OCI-LY7 (cell line): Measurements from ENCODE around the gene DDIT4. TPM values are rescaled to one million over a fixed set of nuclear protein-coding genes. Genes with fewer than 3 reads are reported as not detected.
"Not testable (repeated sequence)": the region's sequence is repeated elsewhere in the genome, so short reads cannot be mapped to it uniquely, and the experiment has no call there.

Experiments used
- BruUV-seq: library from RNA; stranded (reverse); fragments of 400-500 nt; replicated peaks from 2 replicates; lab custom pipeline; 2021; lab: Mats Ljungman, UMichigan
- CTCF ChIA-PET: fragments of 300-600 bp; sonication (Branson Sonifier 250); formaldehyde crosslinking; loops from one replicate; lab custom pipeline; 2022; ENCODE audit warnings: antibody characterized with exemption; ENCODE audit not compliant: unreplicated experiment; lab: Charles Lee
- POLR2A ChIA-PET: fragments of 300-600 bp; sonication (Branson Sonifier 250); formaldehyde crosslinking; loops from one replicate; lab custom pipeline; 2022; ENCODE audit warnings: antibody characterized with exemption; lab: Charles Lee
- DNase-seq: peaks from one replicate; pipeline ENCODE4 v3.0.0-alpha.2; 2015; ENCODE audit warnings: low spot score
- H2AFZ ChIP-seq: fragments of 200-600 bp; sonication (generic), shearing (Covaris generic); 2 replicates; pipeline ENCODE4 v1.6.1; 2014; ENCODE audit warnings: mild to moderate bottlenecking, antibody characterized with exemption, low read length, moderate library complexity
- H3K27ac ChIP-seq: fragments of 200-600 bp; sonication (generic); 2 replicates; pipeline ENCODE4 v1.5.1; 2014; ENCODE audit warnings: mixed run types, low read depth, mild to moderate bottlenecking, moderate library complexity, low read length, inconsistent platforms; ENCODE audit not compliant: poor library complexity, severe bottlenecking
- H3K36me3 ChIP-seq: fragments of 200-600 bp; sonication (generic); 2 replicates; pipeline ENCODE4 v1.6.1; 2014; ENCODE audit warnings: mild to moderate bottlenecking, antibody characterized with exemption, low read length, moderate library complexity, mixed read lengths; ENCODE audit not compliant: insufficient read depth
- H3K4me1 ChIP-seq: fragments of 200-600 bp; sonication (generic); 2 replicates; pipeline ENCODE4 v1.5.1; 2014; ENCODE audit warnings: mild to moderate bottlenecking, low read length; ENCODE audit not compliant: insufficient read depth, poor library complexity, severe bottlenecking
- H3K4me2 ChIP-seq: fragments of 200-600 bp; sonication (generic); 2 replicates; pipeline ENCODE4 v1.6.1; 2014; ENCODE audit warnings: mild to moderate bottlenecking, low read length
- H3K4me3 ChIP-seq: fragments of 200-600 bp; sonication (generic); 2 replicates; pipeline ENCODE4 v1.5.1; 2014; ENCODE audit warnings: mild to moderate bottlenecking, low read depth, low read length; ENCODE audit not compliant: poor library complexity, severe bottlenecking
- H3K79me2 ChIP-seq: fragments of 200-600 bp; sonication (generic); 2 replicates; pipeline ENCODE4 v1.6.1; 2016; ENCODE audit warnings: low read depth, mild to moderate bottlenecking, low read length, moderate library complexity, mixed read lengths; ENCODE audit not compliant: insufficient read depth
- H3K9me2 ChIP-seq: fragments of 200-600 bp; sonication (generic); 2 replicates; pipeline ENCODE4 v1.6.1; 2016; ENCODE audit warnings: mild to moderate bottlenecking, low read length, mixed read lengths; ENCODE audit not compliant: insufficient read depth
- H3K9me3 ChIP-seq: fragments of 200-600 bp; sonication (generic); 2 replicates; pipeline ENCODE4 v1.6.1; 2014; ENCODE audit warnings: mild to moderate bottlenecking, mixed run types, low read length, mixed read lengths
- H4K20me1 ChIP-seq: fragments of 200-600 bp; sonication (generic); 2 replicates; pipeline ENCODE4 v1.6.1; 2014; ENCODE audit warnings: mild to moderate bottlenecking, antibody characterized with exemption, low read length, moderate library complexity, mixed read lengths; ENCODE audit not compliant: insufficient read depth
- EZH2phosphoT487 ChIP-seq: fragments of 200-600 bp; sonication (generic); IDR thresholded peaks from 2 replicates; pipeline ENCODE4 v1.6.1; 2018; ENCODE audit warnings: low read depth, borderline replicate concordance, mild to moderate bottlenecking, mixed run types, antibody characterized with exemption, low read length, moderate library complexity, mixed read lengths
- intact Hi-C: fragments of 100-400 bp; cut with micrococcal nuclease; formaldehyde crosslinking; loops from one replicate; pipeline ENCODE4 v1.10.0; 2022; ENCODE audit not compliant: unreplicated experiment
- total RNA-seq, 2 experiments: library from RNA; depleted of rRNA in 1 of 2; stranded (reverse); fragments of >200 nt in 1 of 2; shearing (Covaris generic) in 1 of 2; gene quantifications; 2 replicates each; pipeline ENCODE4 v1.2.3, GENCODE V29; 2014 to 2022
- TF ChIP-seq, protein P1 (sequence below): fragments of 200-600 bp; sonication (generic); conservative IDR thresholded peaks from 2 replicates; pipeline ENCODE4 v1.5.1; 2014; ENCODE audit warnings: mild to moderate bottlenecking, antibody characterized with exemption, low read length, moderate library complexity, mixed read lengths

The DDIT4 gene
- total RNA-seq, 2 experiments from 2014 or later: 91.8 to 102 TPM

DNA sequence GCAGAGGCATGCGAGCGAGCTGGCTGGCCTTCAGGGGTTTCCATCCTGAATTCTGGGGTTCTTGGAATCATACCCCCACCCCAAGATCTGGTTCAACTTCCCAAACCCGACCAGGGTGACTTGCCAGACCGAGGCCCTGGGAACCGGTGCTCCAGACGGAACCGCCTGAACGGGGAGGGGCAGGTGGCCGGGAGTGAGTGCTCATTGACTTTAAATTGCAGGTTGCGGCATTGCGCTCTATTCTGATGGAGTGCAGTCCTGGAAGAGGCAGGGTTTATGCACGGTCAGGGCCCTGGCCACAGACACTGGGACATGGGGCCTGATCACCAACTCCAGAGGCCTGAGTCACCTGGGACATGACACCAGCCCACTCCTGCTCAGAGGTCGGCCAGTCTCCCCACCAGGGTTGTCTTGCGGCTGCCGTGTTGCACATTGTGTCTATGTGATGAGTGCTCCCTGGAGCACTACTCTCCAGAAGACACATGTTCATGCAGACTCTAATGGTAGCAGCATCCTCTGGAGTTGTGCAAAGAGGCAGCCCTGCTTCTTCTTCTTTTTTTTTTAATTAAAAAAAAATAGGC lies 5.8 kb upstream of the DDIT4 start:
- Histone ChIP-seq H3K79me2 (no peaks in the 10 kb centered on the region), H3K36me3 (no peaks in the 10 kb centered on the region), H3K4me1 (peaks cover 51% of the 10 kb centered on the region), H3K27ac (no peak overlapping the region), H3K9me2 (no peaks in the 10 kb centered on the region), H3K9me3 (no peaks in the 10 kb centered on the region), H2AFZ (no peak overlapping the region), H4K20me1 (no peaks in the 10 kb centered on the region), H3K4me3 (no peak overlapping the region), H3K4me2 (no peak overlapping the region)
- no peak for DNase-seq
- BruUV-seq: no TSS peak
- intact Hi-C loops: no loop called here
- TF ChIP-seq, protein P1, sequence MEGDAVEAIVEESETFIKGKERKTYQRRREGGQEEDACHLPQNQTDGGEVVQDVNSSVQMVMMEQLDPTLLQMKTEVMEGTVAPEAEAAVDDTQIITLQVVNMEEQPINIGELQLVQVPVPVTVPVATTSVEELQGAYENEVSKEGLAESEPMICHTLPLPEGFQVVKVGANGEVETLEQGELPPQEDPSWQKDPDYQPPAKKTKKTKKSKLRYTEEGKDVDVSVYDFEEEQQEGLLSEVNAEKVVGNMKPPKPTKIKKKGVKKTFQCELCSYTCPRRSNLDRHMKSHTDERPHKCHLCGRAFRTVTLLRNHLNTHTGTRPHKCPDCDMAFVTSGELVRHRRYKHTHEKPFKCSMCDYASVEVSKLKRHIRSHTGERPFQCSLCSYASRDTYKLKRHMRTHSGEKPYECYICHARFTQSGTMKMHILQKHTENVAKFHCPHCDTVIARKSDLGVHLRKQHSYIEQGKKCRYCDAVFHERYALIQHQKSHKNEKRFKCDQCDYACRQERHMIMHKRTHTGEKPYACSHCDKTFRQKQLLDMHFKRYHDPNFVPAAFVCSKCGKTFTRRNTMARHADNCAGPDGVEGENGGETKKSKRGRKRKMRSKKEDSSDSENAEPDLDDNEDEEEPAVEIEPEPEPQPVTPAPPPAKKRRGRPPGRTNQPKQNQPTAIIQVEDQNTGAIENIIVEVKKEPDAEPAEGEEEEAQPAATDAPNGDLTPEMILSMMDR: no peak
- TF ChIP-seq EZH2phosphoT487: no peak
- CTCF ChIA-PET: no interaction called here
- POLR2A ChIA-PET: interaction anchor here (0.6 to 1.3 kb wide), 6 partner anchors 13 to 386 kb away, joined by 3 to 4 read pairs (median 3); no protein-coding TSS in a partner anchor

DNA sequence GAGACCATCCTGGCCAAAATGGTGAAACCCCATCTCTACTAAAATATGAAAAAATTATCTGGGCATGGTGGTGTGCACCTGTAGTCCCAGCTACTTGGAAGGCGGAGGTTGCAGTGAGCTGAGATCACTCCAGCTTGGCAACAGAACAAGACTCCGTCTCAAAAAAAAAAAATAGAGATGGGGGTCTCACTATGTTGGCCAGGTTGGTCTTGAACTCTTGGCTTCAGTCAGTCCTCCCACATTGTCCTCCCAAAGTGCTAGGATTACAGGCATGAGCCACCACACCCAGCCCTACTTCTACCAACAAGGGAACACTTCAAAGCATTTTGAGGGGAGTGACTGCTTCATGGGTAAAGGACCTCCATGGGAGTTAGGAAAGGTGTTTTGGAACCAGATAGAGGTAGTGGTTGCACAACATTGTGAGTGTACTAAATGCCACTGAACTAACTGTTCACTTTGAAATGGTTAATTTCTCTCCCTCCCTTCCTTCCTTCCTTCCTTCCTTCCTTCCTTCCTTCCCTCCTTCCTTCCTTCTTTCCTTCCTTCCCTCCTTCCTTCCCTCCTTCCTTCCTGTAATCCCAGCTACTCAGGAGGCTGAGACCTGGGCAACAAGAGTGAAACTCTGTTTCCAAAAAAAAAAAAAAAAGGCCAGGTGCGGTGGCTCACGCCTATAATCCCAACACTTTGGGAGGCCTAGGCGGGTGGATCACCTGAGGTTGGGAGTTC lies 5.1 kb upstream of the DDIT4 start:
- H2AFZ ChIP-seq, DNase-seq, H3K9me2 ChIP-seq, H3K9me3 ChIP-seq, H3K4me2 ChIP-seq, H3K4me3 ChIP-seq, H3K27ac ChIP-seq, H3K36me3 ChIP-seq, H4K20me1 ChIP-seq, BruUV-seq, intact Hi-C loops, H3K79me2 ChIP-seq, CTCF ChIA-PET: not testable (repeated sequence)
- POLR2A ChIA-PET: interaction anchor here (0.7 to 1.9 kb wide), 3 partner anchors 9 to 279 kb away, joined by 3 to 5 read pairs (median 5); no protein-coding TSS in a partner anchor
- H3K4me1 ChIP-seq: peaks cover 49% of the 10 kb centered on the region

DNA sequence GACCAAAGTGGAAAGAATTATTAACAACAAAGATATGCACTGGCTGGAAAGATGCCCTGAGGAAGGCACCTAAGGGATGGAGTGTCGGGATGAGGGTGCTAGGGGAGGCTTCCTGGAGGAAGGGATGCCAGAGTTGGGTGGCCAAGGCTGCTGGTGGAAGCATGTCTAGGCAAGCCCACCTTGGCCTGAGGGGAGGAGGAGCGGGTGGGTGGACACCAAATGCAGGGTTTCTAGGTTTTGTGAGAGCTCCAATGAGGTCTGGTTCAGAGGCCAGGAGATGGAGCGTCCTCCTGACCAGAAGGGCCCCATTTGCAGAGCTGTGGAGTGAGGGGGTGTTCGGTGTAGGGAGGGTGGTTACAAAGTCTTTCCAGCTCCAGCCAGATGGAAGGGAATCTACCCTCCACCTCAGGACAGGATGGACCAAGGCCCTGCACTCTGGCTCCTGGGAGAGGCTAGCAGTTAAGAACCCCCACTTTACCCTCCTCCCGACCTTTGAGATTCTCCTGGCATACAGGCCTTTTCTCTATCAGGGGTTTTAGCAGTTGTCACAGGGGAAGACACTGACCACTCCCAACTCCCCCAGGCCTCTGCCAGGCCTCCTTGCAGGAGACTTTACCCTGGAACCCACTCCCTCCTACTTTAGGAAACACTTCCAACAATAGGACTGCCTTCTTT lies 3.0 kb upstream of the DDIT4 start:
- no TSS peak for BruUV-seq
- ChIA-PET CTCF (no interaction called here), POLR2A (interaction anchor here (0.6 to 1.9 kb wide), 5 partner anchors 11 to 493 kb away, joined by 3 to 6 read pairs (median 4); no protein-coding TSS in a partner anchor)
- peaks cover 48% of the 10 kb centered on the region for H3K4me1 ChIP-seq
- no peak overlapping the region for H3K27ac ChIP-seq
- H3K4me2 ChIP-seq: no peak overlapping the region
- H3K79me2 ChIP-seq: no peaks in the 10 kb centered on the region
- no peaks in the 10 kb centered on the region for H4K20me1 ChIP-seq
- TF ChIP-seq, protein P1: no peak
- no peak for TF ChIP-seq EZH2phosphoT487
- H3K36me3 ChIP-seq: peaks cover 14% of the 10 kb centered on the region
- no peaks in the 10 kb centered on the region for H3K9me2 ChIP-seq
- no peak overlapping the region for H2AFZ ChIP-seq
- intact Hi-C loops: no loop called here
- no peak overlapping the region for H3K4me3 ChIP-seq
- no peak for DNase-seq
- H3K9me3 ChIP-seq: no peaks in the 10 kb centered on the region
